Lower leg skin (tissue), 3 donors: Measurements from ENCODE around the gene ZNF274.

Experiments used
- CTCF ChIP-seq, 3 donors: fragments of 450-650 bp; IDR thresholded peaks; one replicate each; pipeline ENCODE4 v1.5.1; 2016; ENCODE audit warnings: antibody characterized with exemption in 3 of 3, mild to moderate bottlenecking in 3 of 3, moderate library complexity in 2 of 3
- POLR2A ChIP-seq, 2 donors: fragments of 450-650 bp; IDR thresholded peaks; one replicate each; pipeline ENCODE4 v1.6.1; 2016 to 2017; ENCODE audit warnings: antibody characterized with exemption in 2 of 2, mild to moderate bottlenecking in 1 of 2, moderate library complexity in 1 of 2

DNA sequence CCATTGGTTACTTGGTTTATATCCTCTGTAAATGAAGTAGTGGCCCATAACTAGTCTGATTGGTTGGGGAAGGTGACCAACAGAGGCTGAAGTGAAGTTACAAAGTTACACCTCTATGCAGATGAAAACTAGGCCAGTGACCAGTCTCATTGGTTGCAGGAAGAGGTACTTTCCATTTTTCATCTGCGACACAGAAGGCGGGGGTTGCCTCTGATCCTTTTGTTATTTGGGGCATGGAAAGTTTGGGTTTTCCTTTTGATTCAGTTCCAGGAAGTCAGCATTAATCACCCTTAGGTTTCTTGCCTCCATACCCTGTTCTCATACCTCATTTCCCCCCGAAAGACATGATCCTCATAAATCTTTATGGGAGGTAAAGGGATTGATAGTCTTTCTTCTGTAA, 66.0 kb downstream of the ZNF274 start:
- no peak for TF ChIP-seq CTCF (IDR thresholded peaks at IDR 0.05)
- TF ChIP-seq POLR2A (IDR thresholded peaks at IDR 0.05), result no peak
